Natural killer cell (primary cell): ENCODE measurements around the gene PANK4. TPM values are rescaled to one million over a fixed set of nuclear protein-coding genes. Genes with fewer than 3 reads are reported as not detected.
"Not testable (repeated sequence)": the region's sequence is repeated elsewhere in the genome, so short reads cannot be mapped to it uniquely, and the experiment has no call there.

Experiments used
- ATAC-seq, 3 donors: fragments of 150-1000 bp in 2 of 3; fragments of 200-7000 bp in 1 of 3; cut with Tn5 transposase; 1 replicate in 1 of 3; 2 replicates in 2 of 3; pipeline ENCODE4 v1.10.0; 2021; ENCODE audit warnings: mild to moderate bottlenecking in 2 of 3, moderate library complexity in 2 of 3
- DNase-seq, 2 donors: peaks; one replicate each; pipeline versions ENCODE4 v3.0.0 to v3.0.0-alpha.2; 2013 to 2021; ENCODE audit warnings: mixed read lengths in 1 of 2
- H3K27ac ChIP-seq: one replicate; pipeline ENCODE4 v1.5.1; 2013; ENCODE audit warnings: mild to moderate bottlenecking, low read length
- H3K27me3 ChIP-seq: one replicate; pipeline ENCODE4 v1.6.1; 2013; ENCODE audit warnings: low read length; ENCODE audit not compliant: control insufficient read depth, insufficient read depth
- H3K36me3 ChIP-seq: one replicate; pipeline ENCODE4 v1.6.1; 2013; ENCODE audit warnings: low read length; ENCODE audit not compliant: control insufficient read depth, insufficient read depth
- H3K4me1 ChIP-seq: one replicate; pipeline ENCODE4 v1.6.1; 2013; ENCODE audit warnings: low read length; ENCODE audit not compliant: control insufficient read depth, insufficient read depth
- H3K4me3 ChIP-seq: one replicate; pipeline ENCODE4 v1.5.1; 2013; ENCODE audit warnings: low read length
- H3K9me3 ChIP-seq: one replicate; pipeline ENCODE4 v1.6.1; 2013; ENCODE audit warnings: low read length; ENCODE audit not compliant: control insufficient read depth, insufficient read depth
- H3K27ac Mint-ChIP-seq, 2 donors: one replicate each; pipeline ENCODE4 v1.8.0; 2022; ENCODE audit warnings: mild to moderate bottlenecking in 2 of 2, mixed read lengths in 2 of 2, moderate library complexity in 1 of 2
- H3K27me3 Mint-ChIP-seq, 2 donors: one replicate each; pipeline ENCODE4 v1.8.0; 2022; ENCODE audit warnings: low read depth in 2 of 2, mixed read lengths in 2 of 2
- H3K36me3 Mint-ChIP-seq: one replicate; pipeline ENCODE4 v1.8.0; 2022; ENCODE audit warnings: mixed read lengths
- H3K4me1 Mint-ChIP-seq, 2 donors: one replicate each; pipeline ENCODE4 v1.8.0; 2022; ENCODE audit warnings: mixed read lengths in 2 of 2
- H3K4me3 Mint-ChIP-seq: one replicate; pipeline ENCODE4 v1.8.0; 2022; ENCODE audit warnings: mild to moderate bottlenecking, moderate library complexity, mixed read lengths
- H3K9me3 Mint-ChIP-seq, 2 donors: one replicate each; pipeline ENCODE4 v1.8.0; 2022; ENCODE audit warnings: mixed read lengths in 2 of 2
- CTCF ChIP-seq: fragments of 200-600 bp; IDR thresholded peaks from one replicate; pipeline ENCODE4 v1.8.0; 2022; ENCODE audit warnings: antibody characterized with exemption
- WGBS: methylation state at CpG from one replicate; pipeline ENCODE4 v1.1.7; 2013; ENCODE audit warnings: missing lambda C conversion rate; ENCODE audit not compliant: insufficient coverage; 5-methylcytosine and 5-hydroxymethylcytosine counted together
- intact Hi-C: fragments of 100-400 bp; cut with micrococcal nuclease; formaldehyde crosslinking; loops from one replicate; pipeline ENCODE4 v1.14.2; 2022
- total RNA-seq, 4 donors: library from RNA; stranded (reverse); fragments of 120-200 nt in 1 of 4; gene quantifications; one replicate each; pipeline versions ENCODE4 v1.2.3 to v1.2.4, GENCODE V29; 2013 to 2022

The PANK4 gene
- total RNA-seq, 3 donors from 2014 or later (not counting 1 experiment from before 2014, with no cell fraction given) = 48.2 to 75.7 (median 61.8) TPM

GRCh38 chr1:2571348-2571747 lies 45.0 kb upstream of the PANK4 start:
- ATAC-seq = no peak
- no peak for DNase-seq
- no peaks in the 10 kb centered on the region for H3K9me3 Mint-ChIP-seq
- H3K27ac Mint-ChIP-seq = no peak overlapping the region
- H3K27me3 Mint-ChIP-seq = no peaks in the 10 kb centered on the region
- Histone ChIP-seq H3K4me1 (peaks cover 13% of the 10 kb centered on the region), H3K27me3 (no peaks in the 10 kb centered on the region), H3K9me3 (peaks cover 3% of the 10 kb centered on the region), H3K36me3 (no peaks in the 10 kb centered on the region), H3K4me3 (no peak overlapping the region), H3K27ac (no peak overlapping the region)
- no peak for TF ChIP-seq CTCF
- intact Hi-C loops = no loop called here
- H3K36me3 Mint-ChIP-seq = no peaks in the 10 kb centered on the region
- no peak overlapping the region for H3K4me3 Mint-ChIP-seq
- 97% methylated on average over 9 of the region's 9 CpGs for WGBS
- no peaks in the 10 kb centered on the region for H3K4me1 Mint-ChIP-seq

- Mint-ChIP-seq H3K9me3 (no peaks in the 10 kb centered on the region), H3K4me3 (no peak overlapping the region), H3K27me3 (no peaks in the 10 kb centered on the region), H3K27ac (no peak overlapping the region), H3K36me3 (no peaks in the 10 kb centered on the region), H3K4me1 (no peaks in the 10 kb centered on the region)
- Histone ChIP-seq H3K4me1 (peaks cover 3% of the 10 kb centered on the region), H3K4me3 (no peak overlapping the region), H3K9me3 (peaks cover 3% of the 10 kb centered on the region), H3K27ac (no peak overlapping the region), H3K27me3 (no peaks in the 10 kb centered on the region), H3K36me3 (no peaks in the 10 kb centered on the region)
- 86% methylated on average over 17 of the region's 17 CpGs for WGBS
- intact Hi-C loops = no loop called here
- DNase-seq = no peak
- no peak for TF ChIP-seq CTCF
- ATAC-seq = no peak
Observed at GRCh38 chr1:2570332-2570731, 43.9 kb upstream of the PANK4 start.

- H3K36me3 ChIP-seq, H3K4me1 ChIP-seq, H3K9me3 Mint-ChIP-seq, H3K27ac Mint-ChIP-seq, DNase-seq, H3K27ac ChIP-seq, H3K27me3 ChIP-seq, H3K9me3 ChIP-seq, intact Hi-C loops, ATAC-seq, H3K4me1 Mint-ChIP-seq, H3K4me3 ChIP-seq, H3K4me3 Mint-ChIP-seq, H3K36me3 Mint-ChIP-seq, H3K27me3 Mint-ChIP-seq: not testable (repeated sequence)
- WGBS = 87% methylated on average over 13 of the region's 13 CpGs
Observed at GRCh38 chr1:2569703-2570102, 43.3 kb upstream of the PANK4 start.

GRCh38 chr1:2569060-2569459 lies 42.7 kb upstream of the PANK4 start:
- Mint-ChIP-seq H3K9me3 (no peaks in the 10 kb centered on the region), H3K27me3 (no peaks in the 10 kb centered on the region), H3K4me1 (peaks cover 0 to 8% of the 10 kb centered on the region in 2 donors), H3K27ac (no peak overlapping the region), H3K36me3 (no peaks in the 10 kb centered on the region), H3K4me3 (no peak overlapping the region)
- H3K27ac ChIP-seq = no peak overlapping the region
- DNase-seq (no peak), ATAC-seq (no peak)
- TF ChIP-seq CTCF = no peak
- no peaks in the 10 kb centered on the region for H3K36me3 ChIP-seq
- no peak overlapping the region for H3K4me3 ChIP-seq
- intact Hi-C loops = no loop called here
- H3K27me3 ChIP-seq = no peaks in the 10 kb centered on the region
- H3K4me1 ChIP-seq = no peaks in the 10 kb centered on the region
- WGBS = 95% methylated on average over 16 of the region's 17 CpGs
- peaks cover 3% of the 10 kb centered on the region for H3K9me3 ChIP-seq

- H3K27me3 ChIP-seq, H3K27me3 Mint-ChIP-seq, H3K27ac ChIP-seq, H3K4me3 Mint-ChIP-seq, DNase-seq, H3K4me3 ChIP-seq, H3K9me3 ChIP-seq, ATAC-seq, H3K4me1 ChIP-seq, intact Hi-C loops, H3K27ac Mint-ChIP-seq, H3K36me3 Mint-ChIP-seq, H3K9me3 Mint-ChIP-seq, H3K36me3 ChIP-seq, H3K4me1 Mint-ChIP-seq: not testable (repeated sequence)
- WGBS = 52% methylated on average over 3 of the region's 17 CpGs
Observed at GRCh38 chr1:2568187-2568816, 41.9 kb upstream of the PANK4 start.
